ENCODE measurements around the gene KBTBD8. TPM values are rescaled to one million over a fixed set of nuclear protein-coding genes. Genes with fewer than 3 reads are reported as not detected.

KBTBD8 gene
- total and polyA plus RNA-seq, 2 of the 13 experiments (the other 11 are each of a cell fraction or from before 2014, with no cell fraction given): 1.1 to 7.6 TPM

DNA sequence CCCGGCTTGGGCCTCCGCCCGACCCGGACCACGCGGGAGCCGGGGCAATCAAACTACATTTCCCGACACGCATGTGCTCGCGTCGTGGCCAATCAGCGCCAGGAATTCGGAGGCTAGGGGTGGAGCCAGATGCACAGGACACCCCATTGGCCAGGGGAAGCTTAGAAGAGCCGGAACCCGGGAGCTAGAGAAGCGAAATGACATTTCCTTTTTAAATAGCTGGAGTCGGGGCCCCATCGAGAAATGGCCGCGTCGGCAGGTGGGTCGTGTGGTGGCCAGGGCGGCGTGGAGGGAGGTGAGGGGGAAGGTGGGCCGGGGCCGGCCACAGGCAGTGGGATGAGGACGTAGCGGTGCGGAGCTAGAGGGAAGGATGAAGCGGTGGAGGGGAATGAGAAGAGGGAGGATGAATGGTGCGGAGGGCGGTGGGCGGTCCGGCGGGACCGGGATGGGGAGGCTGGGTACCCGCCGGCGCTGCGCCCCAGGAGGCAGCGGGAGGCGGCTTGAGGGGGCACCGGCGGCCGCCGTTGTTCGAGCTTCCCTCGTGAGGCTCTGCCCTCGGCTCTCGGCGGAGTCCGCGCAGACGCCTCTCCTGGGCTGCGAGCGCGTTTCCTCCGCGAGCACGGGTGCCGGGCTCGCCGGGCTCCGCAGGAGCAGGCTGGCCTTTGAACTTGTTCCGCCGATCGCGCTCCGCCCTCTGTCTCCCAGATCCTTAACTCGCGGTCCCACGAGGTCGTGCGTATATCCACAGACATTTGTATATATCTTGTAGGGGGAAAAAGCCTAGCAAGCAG, at the start of gene KBTBD8 (continued):
- TF ChIP-seq, protein P1, sequence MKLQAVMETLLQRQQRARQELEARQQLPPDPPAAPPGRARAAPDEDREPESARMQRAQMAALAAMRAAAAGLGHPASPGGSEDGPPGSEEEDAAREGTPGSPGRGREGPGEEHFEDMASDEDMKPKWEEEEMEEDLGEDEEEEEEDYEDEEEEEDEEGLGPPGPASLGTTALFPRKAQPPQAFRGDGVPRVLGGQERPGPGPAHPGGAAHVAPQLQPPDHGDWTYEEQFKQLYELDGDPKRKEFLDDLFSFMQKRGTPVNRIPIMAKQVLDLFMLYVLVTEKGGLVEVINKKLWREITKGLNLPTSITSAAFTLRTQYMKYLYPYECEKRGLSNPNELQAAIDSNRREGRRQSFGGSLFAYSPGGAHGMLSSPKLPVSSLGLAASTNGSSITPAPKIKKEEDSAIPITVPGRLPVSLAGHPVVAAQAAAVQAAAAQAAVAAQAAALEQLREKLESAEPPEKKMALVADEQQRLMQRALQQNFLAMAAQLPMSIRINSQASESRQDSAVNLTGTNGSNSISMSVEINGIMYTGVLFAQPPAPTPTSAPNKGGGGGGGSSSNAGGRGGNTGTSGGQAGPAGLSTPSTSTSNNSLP (IDR thresholded peaks at IDR 0.05; ENCODE audit: low read depth, low read length): no peak
- TF ChIP-seq JUND (CRISPR knock-in tag; IDR thresholded peaks at IDR 0.05) (no peak; the same call in 1 of the 2 replicates), KLF15 (CRISPR knock-in tag; IDR thresholded peaks at IDR 0.05; ENCODE audit: borderline replicate concordance) (0 out of 2 replicates have a peak, but pooled peaks have one; percentile 43), ZNF260 (CRISPR knock-in tag; IDR thresholded peaks at IDR 0.05; ENCODE audit: borderline replicate concordance, low read depth) (no peak), TOPORS (CRISPR knock-in tag; IDR thresholded peaks at IDR 0.05) (no peak), JUN (CRISPR knock-in tag; IDR thresholded peaks at IDR 0.05) (no peak), CBX1 (IDR thresholded peaks at IDR 0.05; ENCODE audit: low read depth) (no peak), NRL (CRISPR knock-in tag; IDR thresholded peaks at IDR 0.05; ENCODE audit: borderline replicate concordance) (no peak), SMARCE1 (IDR thresholded peaks at IDR 0.05; ENCODE audit: borderline replicate concordance) (no peak), CBX2 (IDR thresholded peaks at IDR 0.05; ENCODE audit: low read depth, low read length) (no peak), CBX2 (CRISPR knock-in tag; IDR thresholded peaks at IDR 0.05; ENCODE audit: low read depth) (no peak), CHD2 (IDR thresholded peaks at IDR 0.05; ENCODE audit: low read depth, low read length) (peak; percentile 72), SRY (CRISPR knock-in tag; IDR thresholded peaks at IDR 0.05) (no peak), XBP1 (CRISPR knock-in tag; IDR thresholded peaks at IDR 0.05) (no peak), SP1 (IDR thresholded peaks at IDR 0.05) (no peak), SP1 (CRISPR knock-in tag; IDR thresholded peaks at IDR 0.05) (peak; percentile 70)
- TF ChIP-seq, protein P2, sequence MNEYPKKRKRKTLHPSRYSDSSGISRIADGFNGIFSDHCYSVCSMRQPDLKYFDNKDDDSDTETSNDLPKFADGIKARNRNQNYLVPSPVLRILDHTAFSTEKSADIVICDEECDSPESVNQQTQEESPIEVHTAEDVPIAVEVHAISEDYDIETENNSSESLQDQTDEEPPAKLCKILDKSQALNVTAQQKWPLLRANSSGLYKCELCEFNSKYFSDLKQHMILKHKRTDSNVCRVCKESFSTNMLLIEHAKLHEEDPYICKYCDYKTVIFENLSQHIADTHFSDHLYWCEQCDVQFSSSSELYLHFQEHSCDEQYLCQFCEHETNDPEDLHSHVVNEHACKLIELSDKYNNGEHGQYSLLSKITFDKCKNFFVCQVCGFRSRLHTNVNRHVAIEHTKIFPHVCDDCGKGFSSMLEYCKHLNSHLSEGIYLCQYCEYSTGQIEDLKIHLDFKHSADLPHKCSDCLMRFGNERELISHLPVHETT (CRISPR knock-in tag; conservative IDR thresholded peaks at IDR 0.05): no peak
- TF ChIP-seq, protein P3, sequence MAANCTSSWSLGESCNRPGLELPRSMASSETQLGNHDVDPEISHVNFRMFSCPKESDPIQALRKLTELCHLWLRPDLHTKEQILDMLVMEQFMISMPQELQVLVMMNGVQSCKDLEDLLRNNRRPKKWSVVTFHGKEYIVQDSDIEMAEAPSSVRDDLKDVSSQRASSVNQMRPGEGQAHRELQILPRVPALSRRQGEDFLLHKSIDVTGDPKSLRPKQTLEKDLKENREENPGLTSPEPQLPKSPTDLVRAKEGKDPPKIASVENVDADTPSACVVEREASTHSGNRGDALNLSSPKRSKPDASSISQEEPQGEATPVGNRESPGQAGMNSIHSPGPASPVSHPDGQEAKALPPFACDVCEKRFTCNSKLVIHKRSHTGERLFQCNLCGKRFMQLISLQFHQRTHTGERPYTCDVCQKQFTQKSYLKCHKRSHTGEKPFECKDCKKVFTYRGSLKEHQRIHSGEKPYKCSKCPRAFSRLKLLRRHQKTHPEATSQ (CRISPR knock-in tag; IDR thresholded peaks at IDR 0.05; ENCODE audit: borderline replicate concordance): no peak
- TF ChIP-seq, protein P4, sequence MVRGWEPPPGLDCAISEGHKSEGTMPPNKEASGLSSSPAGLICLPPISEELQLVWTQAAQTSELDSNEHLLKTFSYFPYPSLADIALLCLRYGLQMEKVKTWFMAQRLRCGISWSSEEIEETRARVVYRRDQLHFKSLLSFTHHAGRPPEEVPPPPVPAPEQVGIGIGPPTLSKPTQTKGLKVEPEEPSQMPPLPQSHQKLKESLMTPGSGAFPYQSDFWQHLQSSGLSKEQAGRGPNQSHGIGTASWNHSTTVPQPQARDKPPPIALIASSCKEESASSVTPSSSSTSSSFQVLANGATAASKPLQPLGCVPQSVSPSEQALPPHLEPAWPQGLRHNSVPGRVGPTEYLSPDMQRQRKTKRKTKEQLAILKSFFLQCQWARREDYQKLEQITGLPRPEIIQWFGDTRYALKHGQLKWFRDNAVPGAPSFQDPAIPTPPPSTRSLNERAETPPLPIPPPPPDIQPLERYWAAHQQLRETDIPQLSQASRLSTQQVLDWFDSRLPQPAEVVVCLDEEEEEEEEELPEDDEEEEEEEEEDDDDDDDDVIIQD (CRISPR knock-in tag; IDR thresholded peaks at IDR 0.05; ENCODE audit: low read depth): no peak
- TF ChIP-seq, protein P5, sequence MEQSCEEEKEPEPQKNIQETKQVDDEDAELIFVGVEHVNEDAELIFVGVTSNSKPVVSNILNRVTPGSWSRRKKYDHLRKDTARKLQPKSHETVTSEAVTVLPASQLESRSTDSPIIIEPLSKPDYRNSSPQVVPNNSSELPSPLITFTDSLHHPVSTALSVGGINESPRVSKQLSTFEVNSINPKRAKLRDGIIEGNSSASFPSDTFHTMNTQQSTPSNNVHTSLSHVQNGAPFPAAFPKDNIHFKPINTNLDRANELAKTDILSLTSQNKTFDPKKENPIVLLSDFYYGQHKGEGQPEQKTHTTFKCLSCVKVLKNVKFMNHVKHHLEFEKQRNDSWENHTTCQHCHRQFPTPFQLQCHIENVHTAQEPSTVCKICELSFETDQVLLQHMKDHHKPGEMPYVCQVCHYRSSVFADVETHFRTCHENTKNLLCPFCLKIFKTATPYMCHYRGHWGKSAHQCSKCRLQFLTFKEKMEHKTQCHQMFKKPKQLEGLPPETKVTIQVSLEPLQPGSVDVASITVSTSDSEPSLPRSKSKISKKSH (CRISPR knock-in tag; IDR thresholded peaks at IDR 0.05; ENCODE audit: borderline replicate concordance): no peak

Measured in HepG2 (cell line).